Neural cell (in vitro differentiated cells): ENCODE results near the gene CC2D2B.

Experiments used
- EZH2 ChIP-seq: fragments of 200-600, 300-800 bp; shearing (Covaris generic), sonication (generic); IDR thresholded peaks from 2 replicates; pipeline ENCODE4 v1.6.1; 2014; ENCODE audit warnings: antibody characterized with exemption, low read length, borderline replicate concordance, mild to moderate bottlenecking; ENCODE audit not compliant: insufficient read depth, poor library complexity, severe bottlenecking
- POLR2AphosphoS5 ChIP-seq: IDR thresholded peaks from 2 replicates; pipeline ENCODE4 v1.6.1; 2012
- TAF1 ChIP-seq: IDR thresholded peaks from 2 replicates; pipeline ENCODE4 v1.6.1; 2012; ENCODE audit warnings: low read depth
- TF ChIP-seq, protein P1 (sequence below): fragments of 450-650 bp; IDR thresholded peaks from 2 replicates; pipeline ENCODE4 v1.5.1; 2014; ENCODE audit warnings: antibody characterized with exemption, mild to moderate bottlenecking, moderate library complexity; ENCODE audit not compliant: poor library complexity, severe bottlenecking
- TF ChIP-seq, protein P2 (sequence below): IDR thresholded peaks from 2 replicates; pipeline ENCODE4 v1.6.1; 2012; ENCODE audit warnings: borderline replicate concordance

DNA sequence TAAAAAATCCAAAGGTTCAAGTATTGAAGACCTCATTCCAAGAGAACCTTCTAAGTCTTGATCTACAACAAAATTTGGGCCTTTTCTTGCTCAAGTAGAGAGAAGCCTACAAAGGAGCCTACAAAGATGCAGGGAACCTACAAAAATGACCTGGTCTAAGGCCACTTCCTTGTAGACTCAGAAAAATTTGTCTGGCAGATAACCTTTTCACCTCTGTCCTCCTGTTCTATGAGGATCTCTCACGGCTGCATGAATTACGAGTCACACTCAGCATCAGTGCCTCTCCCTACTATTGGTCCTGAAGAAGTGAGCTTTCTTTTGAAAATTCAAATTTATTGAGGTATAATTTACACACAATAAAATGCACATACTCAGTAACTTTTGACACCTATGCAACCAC, 164.9 kb downstream of the CC2D2B start:
- TF ChIP-seq TAF1 (no peak), POLR2AphosphoS5 (no peak), EZH2 (no peak)
- TF ChIP-seq, protein P1, sequence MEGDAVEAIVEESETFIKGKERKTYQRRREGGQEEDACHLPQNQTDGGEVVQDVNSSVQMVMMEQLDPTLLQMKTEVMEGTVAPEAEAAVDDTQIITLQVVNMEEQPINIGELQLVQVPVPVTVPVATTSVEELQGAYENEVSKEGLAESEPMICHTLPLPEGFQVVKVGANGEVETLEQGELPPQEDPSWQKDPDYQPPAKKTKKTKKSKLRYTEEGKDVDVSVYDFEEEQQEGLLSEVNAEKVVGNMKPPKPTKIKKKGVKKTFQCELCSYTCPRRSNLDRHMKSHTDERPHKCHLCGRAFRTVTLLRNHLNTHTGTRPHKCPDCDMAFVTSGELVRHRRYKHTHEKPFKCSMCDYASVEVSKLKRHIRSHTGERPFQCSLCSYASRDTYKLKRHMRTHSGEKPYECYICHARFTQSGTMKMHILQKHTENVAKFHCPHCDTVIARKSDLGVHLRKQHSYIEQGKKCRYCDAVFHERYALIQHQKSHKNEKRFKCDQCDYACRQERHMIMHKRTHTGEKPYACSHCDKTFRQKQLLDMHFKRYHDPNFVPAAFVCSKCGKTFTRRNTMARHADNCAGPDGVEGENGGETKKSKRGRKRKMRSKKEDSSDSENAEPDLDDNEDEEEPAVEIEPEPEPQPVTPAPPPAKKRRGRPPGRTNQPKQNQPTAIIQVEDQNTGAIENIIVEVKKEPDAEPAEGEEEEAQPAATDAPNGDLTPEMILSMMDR: no peak
- TF ChIP-seq, protein P2, sequence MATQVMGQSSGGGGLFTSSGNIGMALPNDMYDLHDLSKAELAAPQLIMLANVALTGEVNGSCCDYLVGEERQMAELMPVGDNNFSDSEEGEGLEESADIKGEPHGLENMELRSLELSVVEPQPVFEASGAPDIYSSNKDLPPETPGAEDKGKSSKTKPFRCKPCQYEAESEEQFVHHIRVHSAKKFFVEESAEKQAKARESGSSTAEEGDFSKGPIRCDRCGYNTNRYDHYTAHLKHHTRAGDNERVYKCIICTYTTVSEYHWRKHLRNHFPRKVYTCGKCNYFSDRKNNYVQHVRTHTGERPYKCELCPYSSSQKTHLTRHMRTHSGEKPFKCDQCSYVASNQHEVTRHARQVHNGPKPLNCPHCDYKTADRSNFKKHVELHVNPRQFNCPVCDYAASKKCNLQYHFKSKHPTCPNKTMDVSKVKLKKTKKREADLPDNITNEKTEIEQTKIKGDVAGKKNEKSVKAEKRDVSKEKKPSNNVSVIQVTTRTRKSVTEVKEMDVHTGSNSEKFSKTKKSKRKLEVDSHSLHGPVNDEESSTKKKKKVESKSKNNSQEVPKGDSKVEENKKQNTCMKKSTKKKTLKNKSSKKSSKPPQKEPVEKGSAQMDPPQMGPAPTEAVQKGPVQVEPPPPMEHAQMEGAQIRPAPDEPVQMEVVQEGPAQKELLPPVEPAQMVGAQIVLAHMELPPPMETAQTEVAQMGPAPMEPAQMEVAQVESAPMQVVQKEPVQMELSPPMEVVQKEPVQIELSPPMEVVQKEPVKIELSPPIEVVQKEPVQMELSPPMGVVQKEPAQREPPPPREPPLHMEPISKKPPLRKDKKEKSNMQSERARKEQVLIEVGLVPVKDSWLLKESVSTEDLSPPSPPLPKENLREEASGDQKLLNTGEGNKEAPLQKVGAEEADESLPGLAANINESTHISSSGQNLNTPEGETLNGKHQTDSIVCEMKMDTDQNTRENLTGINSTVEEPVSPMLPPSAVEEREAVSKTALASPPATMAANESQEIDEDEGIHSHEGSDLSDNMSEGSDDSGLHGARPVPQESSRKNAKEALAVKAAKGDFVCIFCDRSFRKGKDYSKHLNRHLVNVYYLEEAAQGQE: no peak
